NCI-H187 (cell line): ENCODE results near the gene MDC1.
"Not testable (repeated sequence)": the region's sequence is repeated elsewhere in the genome, so short reads cannot be mapped to it uniquely, and the experiment has no call there.

Experiments
- DNase-seq, 2 experiments: peaks; one replicate each; lab custom pipeline; 2025; lab: John Stamatoyannopoulos, UW

The MDC1 gene

GRCh38 chr6:30723843-30724741 is 7.0 kb upstream of the MDC1 start:
- DNase-seq = not testable (repeated sequence)

GRCh38 chr6:30723159-30723842 is 6.2 kb upstream of the MDC1 start:
- DNase-seq = not testable (repeated sequence)

- DNase-seq = peak; percentile 51 to 82
Measured at GRCh38 chr6:30722280-30723112, 5.4 kb upstream of the MDC1 start.

- not testable (repeated sequence) for DNase-seq
Measured at GRCh38 chr6:30722025-30722279, 4.9 kb upstream of the MDC1 start.

GRCh38 chr6:30721198-30722024 is 4.3 kb upstream of the MDC1 start:
- DNase-seq = peak; percentile 77 to 90

GRCh38 chr6:30720738-30721197 is 3.7 kb upstream of the MDC1 start:
- peak in 1 of 2 experiments; percentile 70 for DNase-seq

- peak; percentile 89 to 91 for DNase-seq
Measured at GRCh38 chr6:30719791-30720737, 3.0 kb upstream of the MDC1 start, which contains the start of gene TUBB. Gene TUBB (plus strand): TSS chr6:30720352. CDS start chr6:30720507, 155 bp downstream.

- no peak for DNase-seq
Measured at GRCh38 chr6:30719356-30719755, 2.3 kb upstream of the MDC1 start.

- not testable (repeated sequence) for DNase-seq
Measured at GRCh38 chr6:30717845-30718720, 1.0 kb upstream of the MDC1 start.

GRCh38 chr6:30716879-30717128 is 277 bp downstream of the MDC1 start:
- no peak for DNase-seq

- no peak for DNase-seq
Measured at GRCh38 chr6:30714263-30714662, 2.8 kb downstream of the MDC1 start.

- no peak for DNase-seq
Measured at GRCh38 chr6:30712441-30712945, 4.6 kb downstream of the MDC1 start.

- no peak for DNase-seq
Measured at GRCh38 chr6:30711758-30712380, 5.2 kb downstream of the MDC1 start.

- DNase-seq = no peak
Measured at GRCh38 chr6:30709101-30709868, 7.8 kb downstream of the MDC1 start.

GRCh38 chr6:30707281-30707850 is 9.7 kb downstream of the MDC1 start:
- DNase-seq = peak; percentile 36 to 62

- DNase-seq = no peak
Measured at GRCh38 chr6:30705620-30706019, 11.5 kb downstream of the MDC1 start.

- no peak for DNase-seq
Measured at GRCh38 chr6:30703821-30704220, 13.3 kb downstream of the MDC1 start.

GRCh38 chr6:30703011-30703410 is 14.1 kb downstream of the MDC1 start:
- no peak for DNase-seq
